HG03025 (cell line): ENCODE results near the gene METTL4.

Source experiments
- ATAC-seq: cut with Tn5 transposase; IDR thresholded peaks from one replicate; pipeline ENCODE4 v1.9.1; 2021; ENCODE audit warnings: mild to moderate bottlenecking, moderate library complexity; ENCODE audit not compliant: unreplicated experiment, low FRiP score

Gene METTL4, protein sequence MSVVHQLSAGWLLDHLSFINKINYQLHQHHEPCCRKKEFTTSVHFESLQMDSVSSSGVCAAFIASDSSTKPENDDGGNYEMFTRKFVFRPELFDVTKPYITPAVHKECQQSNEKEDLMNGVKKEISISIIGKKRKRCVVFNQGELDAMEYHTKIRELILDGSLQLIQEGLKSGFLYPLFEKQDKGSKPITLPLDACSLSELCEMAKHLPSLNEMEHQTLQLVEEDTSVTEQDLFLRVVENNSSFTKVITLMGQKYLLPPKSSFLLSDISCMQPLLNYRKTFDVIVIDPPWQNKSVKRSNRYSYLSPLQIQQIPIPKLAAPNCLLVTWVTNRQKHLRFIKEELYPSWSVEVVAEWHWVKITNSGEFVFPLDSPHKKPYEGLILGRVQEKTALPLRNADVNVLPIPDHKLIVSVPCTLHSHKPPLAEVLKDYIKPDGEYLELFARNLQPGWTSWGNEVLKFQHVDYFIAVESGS

GRCh38 chr18:2571200-2572170 is at the start of gene METTL4, which contains the start of gene NDC80:
TSS of gene METTL4 (minus strand) at chr18:2571505. CDS start at chr18:2567216, 4,289 bp downstream.
TSS of gene NDC80 (plus strand) at chr18:2571557. CDS start at chr18:2572986, 1,429 bp downstream.
- ATAC-seq: peak; percentile 78

DNA sequence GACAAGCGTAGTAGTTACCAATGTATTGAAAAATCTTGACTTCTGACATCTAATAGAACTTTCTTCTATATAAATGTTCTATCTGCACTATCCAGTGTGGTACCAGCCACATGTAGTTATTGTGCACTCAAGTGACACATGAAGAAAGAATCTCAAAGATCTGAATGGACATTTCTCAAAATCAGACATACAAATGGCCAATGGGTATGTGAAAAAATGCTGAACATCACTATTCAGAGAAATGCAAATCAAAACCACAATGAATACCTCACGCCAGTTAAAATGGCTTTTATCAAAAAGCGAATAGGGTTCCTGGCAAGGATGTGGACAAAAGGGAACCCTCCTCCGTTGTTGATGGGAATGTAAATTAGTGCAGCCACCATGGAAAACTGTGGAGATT is 46.7 kb upstream of the METTL4 start:
- ATAC-seq: no peak

- ATAC-seq: no peak
Measured at GRCh38 chr18:2617401-2617998, 46.2 kb upstream of the METTL4 start.

DNA sequence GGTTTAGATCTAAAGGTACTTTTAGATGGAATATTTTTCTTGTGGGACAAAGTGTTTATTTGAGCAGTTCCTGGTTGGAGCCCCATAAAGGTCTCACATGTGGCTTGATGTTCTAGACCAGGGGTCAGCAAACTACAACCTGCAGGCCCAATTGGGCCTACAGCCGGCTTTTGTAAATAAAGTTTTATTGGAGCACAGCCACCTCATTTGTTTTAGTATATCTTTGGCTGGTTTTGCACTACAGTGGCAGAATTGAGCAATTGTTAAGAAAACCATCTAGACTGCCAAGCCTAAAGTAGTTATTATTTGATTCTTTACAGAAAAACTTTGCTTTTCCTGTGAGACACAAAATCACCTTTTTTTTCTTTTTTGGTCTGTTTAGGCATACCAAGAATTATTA is 41.7 kb upstream of the METTL4 start:
- ATAC-seq: no peak

DNA sequence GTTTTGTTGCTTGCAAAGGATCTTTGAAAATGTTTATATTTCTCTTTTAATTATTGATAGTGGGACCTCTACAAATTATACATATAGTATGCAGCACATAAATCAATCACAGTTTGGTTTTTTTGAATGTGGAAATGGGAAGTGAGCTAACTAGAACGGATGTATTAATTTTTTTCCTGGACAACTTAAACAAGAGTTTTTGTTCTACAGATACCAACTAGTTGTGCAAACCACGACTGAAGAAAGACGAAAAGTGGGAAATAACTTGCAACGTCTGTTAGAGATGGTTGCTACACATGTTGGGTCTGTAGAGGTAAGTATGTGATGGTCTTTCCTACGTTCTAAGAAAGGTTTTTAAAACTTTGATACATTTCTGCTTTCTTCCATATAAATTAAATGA is 39.2 kb upstream of the METTL4 start:
- ATAC-seq: no peak

- no peak for ATAC-seq
Measured at GRCh38 chr18:2609604-2610003, 38.3 kb upstream of the METTL4 start.

DNA sequence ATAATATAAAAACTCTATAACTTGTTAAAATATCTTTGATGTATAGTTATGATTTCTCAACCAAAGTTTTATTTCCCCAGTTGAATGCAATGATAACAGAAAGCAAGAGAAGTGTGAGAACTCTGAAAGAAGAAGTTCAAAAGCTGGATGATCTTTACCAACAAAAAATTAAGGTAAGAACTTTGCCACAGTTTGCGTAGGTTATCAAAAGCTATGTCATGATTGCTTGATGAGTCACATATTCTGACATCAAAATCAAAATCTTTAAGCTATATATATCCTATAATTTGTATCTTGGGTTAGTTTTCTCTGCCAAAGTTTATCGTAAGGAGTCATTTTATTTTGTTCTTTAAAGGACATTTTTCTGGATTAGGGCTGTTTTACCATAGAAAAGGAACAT is 35.0 kb upstream of the METTL4 start:
- no peak for ATAC-seq

- no peak for ATAC-seq
Measured at GRCh38 chr18:2602844-2603243, 31.5 kb upstream of the METTL4 start.

- no peak for ATAC-seq
Measured at GRCh38 chr18:2597639-2598038, 26.3 kb upstream of the METTL4 start.

DNA sequence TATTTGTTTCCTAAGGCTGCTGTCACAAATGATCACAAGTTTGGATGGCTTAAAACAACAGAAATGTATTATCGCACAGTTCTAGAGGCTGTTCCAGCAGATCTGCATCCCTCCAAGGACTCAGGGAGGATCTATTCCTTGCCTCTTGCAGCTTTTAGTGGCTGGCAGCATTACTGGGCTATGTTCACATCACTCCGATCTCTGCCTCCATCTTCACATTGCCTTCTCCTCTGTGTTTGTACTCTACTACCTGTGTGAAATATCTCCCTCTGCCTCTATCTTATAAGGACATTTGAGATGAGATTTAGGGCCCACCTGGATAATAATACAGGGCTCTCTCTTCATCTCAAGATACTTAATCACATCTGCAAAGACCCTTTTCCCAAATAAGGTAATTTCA is 19.0 kb upstream of the METTL4 start:
- ATAC-seq: no peak

- no peak for ATAC-seq
Measured at GRCh38 chr18:2589345-2590068, 18.2 kb upstream of the METTL4 start.

GRCh38 chr18:2588666-2589344 is 17.5 kb upstream of the METTL4 start:
- ATAC-seq: no peak

- ATAC-seq: no peak
Measured at GRCh38 chr18:2587788-2588187, 16.5 kb upstream of the METTL4 start.

DNA sequence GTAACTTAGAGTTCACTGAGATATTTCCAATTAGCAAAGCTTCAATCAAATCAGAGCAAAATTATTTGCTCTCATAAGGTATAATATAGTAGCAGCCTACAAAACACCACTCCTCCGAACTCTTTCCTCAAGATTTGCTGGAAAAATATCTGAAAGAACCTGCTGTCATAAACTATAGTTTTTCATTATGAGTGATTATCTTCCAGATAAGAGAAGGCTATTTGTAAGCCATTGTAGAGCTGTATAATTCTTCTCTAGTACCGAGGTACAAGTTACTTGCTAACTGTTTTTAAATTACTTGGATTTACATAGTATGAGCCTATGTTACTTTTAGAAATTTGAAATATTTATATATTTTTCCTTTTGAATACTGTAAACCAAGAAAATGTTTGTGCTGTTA is 2.1 kb upstream of the METTL4 start:
- no peak for ATAC-seq

- ATAC-seq: no peak
Measured at GRCh38 chr18:2572892-2573291, 1.6 kb upstream of the METTL4 start.

DNA sequence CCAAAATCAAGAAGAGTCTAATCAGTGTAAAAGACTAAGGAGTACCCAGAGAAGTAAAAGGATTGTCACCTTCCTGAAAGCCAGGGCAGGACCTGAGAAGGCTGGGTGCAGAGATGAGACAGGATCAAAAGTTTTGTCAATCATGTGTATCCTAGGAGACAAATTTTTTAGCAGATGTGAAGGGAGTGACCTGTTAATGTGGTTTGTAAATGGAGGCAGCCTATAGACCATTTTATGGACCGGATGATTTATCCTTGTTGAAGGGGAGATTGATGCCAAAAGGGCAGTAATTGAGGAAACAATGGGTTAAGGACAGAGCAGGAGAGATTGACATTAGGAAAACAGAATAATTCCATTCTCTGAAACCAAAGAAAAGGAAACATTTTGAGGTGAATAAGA is 865 bp upstream of the METTL4 start:
- no peak for ATAC-seq

DNA sequence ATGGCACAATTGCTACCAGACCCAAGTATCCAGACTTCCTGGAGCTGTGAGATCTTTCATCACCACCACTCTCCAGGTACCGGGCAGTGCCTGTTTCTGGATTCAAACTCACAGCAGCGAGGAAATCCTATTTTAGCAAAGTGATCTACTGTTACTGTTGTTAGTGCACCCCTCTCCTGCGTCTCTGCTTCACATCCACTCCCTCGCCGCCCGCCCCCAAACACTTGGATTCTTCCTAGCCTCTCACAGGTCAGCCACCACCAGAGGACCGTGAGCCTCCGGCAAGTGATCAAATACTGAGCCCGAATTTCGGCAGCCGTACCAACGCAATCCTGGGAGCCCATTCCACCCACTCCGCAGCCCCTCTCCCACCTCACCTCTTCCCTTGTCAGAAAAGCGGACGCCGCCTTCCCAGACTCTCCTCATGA is 519 bp downstream of the METTL4 start:
- peak; percentile 42 for ATAC-seq

DNA sequence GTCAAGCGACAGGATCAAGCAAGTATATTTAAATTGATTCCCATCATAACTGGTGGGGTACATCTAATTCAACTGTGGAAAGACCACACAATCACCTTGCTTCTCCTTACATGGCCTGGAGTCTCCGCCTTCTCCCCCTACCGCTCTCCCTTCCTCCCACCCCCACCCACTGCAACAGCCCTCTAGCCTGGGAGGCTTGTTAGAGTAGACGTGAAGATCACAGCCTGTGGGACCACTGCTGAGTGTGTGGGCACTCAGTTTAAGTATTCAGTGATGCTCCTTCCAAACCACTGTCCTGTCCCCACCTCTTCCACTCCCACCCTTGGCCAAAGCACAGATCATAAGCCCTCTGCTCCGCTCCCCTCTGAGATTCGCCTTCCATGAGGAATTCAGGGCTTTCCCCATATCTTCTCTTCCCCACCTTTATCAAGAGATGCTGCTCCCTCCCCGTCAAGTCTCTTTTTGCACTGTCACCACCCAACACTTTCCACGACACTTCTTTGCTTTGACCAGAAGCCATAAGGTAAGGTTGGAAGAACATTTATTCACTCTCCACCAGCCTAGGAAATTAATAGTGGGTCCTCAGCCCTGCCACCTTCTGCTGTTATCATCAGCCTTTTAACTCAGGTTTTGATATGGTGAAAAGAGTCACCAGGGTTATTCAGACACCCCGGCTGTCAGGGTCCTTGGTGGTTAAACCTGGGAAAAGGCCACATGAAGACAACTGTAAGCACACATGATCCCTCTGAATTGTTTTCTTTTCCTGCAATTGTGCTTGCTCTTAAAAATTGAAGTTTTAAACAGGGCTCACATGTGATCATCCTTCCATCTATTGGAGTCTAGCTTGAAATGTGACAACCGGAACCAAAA is 1.7 kb downstream of the METTL4 start:
- no peak for ATAC-seq

- ATAC-seq: no peak
Measured at GRCh38 chr18:2568605-2569004, 2.7 kb downstream of the METTL4 start.
